ENCODE measurements around the gene ACSS1. TPM values are rescaled to one million over a fixed set of nuclear protein-coding genes. Genes with fewer than 3 reads are reported as not detected.
A peak's percentile ranks its signal among the peaks of the same experiment; 100 is the strongest.

ACSS1 gene
- total RNA-seq, 1 experiment from 2014 or later = 0.51 TPM

DNA sequence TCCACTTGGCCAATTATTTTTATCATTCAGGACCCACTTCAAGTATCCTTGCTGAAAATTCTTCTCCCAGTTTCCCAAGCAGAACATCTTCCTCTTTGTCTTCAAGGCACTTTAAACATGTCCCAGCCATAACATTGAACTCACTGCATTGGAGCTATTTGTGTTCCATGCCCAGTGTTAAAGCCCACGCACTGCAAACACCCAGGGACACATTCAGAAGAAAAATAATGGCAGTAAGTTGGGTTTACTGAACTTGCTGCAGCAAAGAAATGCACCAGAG lies 63.8 kb downstream of the ACSS1 start:
- peaks cover 10% of the 10 kb centered on the region for H3K36me3 Mint-ChIP-seq (ENCODE audit: insufficient read depth, unreplicated experiment)
- H3K27me3 Mint-ChIP-seq (ENCODE audit: insufficient read depth, unreplicated experiment) = peaks cover 11% of the 10 kb centered on the region
- DNase-seq (ENCODE audit: unreplicated experiment) = no peak
- H3K4me1 Mint-ChIP-seq (ENCODE audit: insufficient read depth, unreplicated experiment) = peaks cover 64% of the 10 kb centered on the region
- intact Hi-C loops (cut with micrococcal nuclease) = loop anchor here (1.0 to 2.0 kb wide), 2 partner anchors 253 to 405 kb away; no protein-coding TSS in a partner anchor
- no peak overlapping the region for H3K27ac Mint-ChIP-seq (ENCODE audit: low read depth, unreplicated experiment)
- H3K9me3 Mint-ChIP-seq (ENCODE audit: unreplicated experiment) = no peaks in the 10 kb centered on the region
- POLR2A ChIA-PET = interaction anchor here (0.7 to 7.5 kb wide), 23 partner anchors 10 to 490 kb away, joined by 3 to 152 read pairs (median 4); partner anchors contain the start of genes ENTPD6, GINS1 and PYGB
- no TSS peak for BruUV-seq (replicated peaks)
- CTCF ChIA-PET = interaction anchor here (0.6 to 8.7 kb wide), 69 partner anchors 10 to 1655 kb away, joined by 3 to 500 read pairs (median 5); partner anchors contain the start of genes ACSS1 and GINS1
- no peak for TF ChIP-seq CTCF (IDR thresholded peaks at IDR 0.05; ENCODE audit: unreplicated experiment)
- peak overlapping the region; percentile 97 for H3K4me3 Mint-ChIP-seq (ENCODE audit: unreplicated experiment)

- DNase-seq (ENCODE audit: unreplicated experiment) = peak; percentile 52
- intact Hi-C loops (cut with micrococcal nuclease) = loop anchor here (1.0 to 2.0 kb wide), 2 partner anchors 253 to 406 kb away; no protein-coding TSS in a partner anchor
- CTCF ChIA-PET = interaction anchor here (0.6 to 8.7 kb wide), 67 partner anchors 9 to 1654 kb away, joined by 3 to 500 read pairs (median 5); partner anchors contain the start of genes ACSS1 and GINS1
- no TSS peak for BruUV-seq (replicated peaks)
- H3K27me3 Mint-ChIP-seq (ENCODE audit: insufficient read depth, unreplicated experiment) = peaks cover 6% of the 10 kb centered on the region
- TF ChIP-seq CTCF (IDR thresholded peaks at IDR 0.05; ENCODE audit: unreplicated experiment) = peak; percentile 42
- peaks cover 10% of the 10 kb centered on the region for H3K36me3 Mint-ChIP-seq (ENCODE audit: insufficient read depth, unreplicated experiment)
- no peaks in the 10 kb centered on the region for H3K9me3 Mint-ChIP-seq (ENCODE audit: unreplicated experiment)
- POLR2A ChIA-PET = interaction anchor here (0.6 to 7.5 kb wide), 43 partner anchors 10 to 1356 kb away, joined by 3 to 152 read pairs (median 4); partner anchors contain the start of genes ENTPD6, GINS1 and PYGB
- peaks cover 61% of the 10 kb centered on the region for H3K4me1 Mint-ChIP-seq (ENCODE audit: insufficient read depth, unreplicated experiment)
- H3K4me3 Mint-ChIP-seq (ENCODE audit: unreplicated experiment) = peak overlapping the region; percentile 97
- peak overlapping the region; percentile 97 for H3K27ac Mint-ChIP-seq (ENCODE audit: low read depth, unreplicated experiment)
These were observed 64.4 kb downstream of the ACSS1 start for GRCh38 chr20:24993337-24994185.

DNA sequence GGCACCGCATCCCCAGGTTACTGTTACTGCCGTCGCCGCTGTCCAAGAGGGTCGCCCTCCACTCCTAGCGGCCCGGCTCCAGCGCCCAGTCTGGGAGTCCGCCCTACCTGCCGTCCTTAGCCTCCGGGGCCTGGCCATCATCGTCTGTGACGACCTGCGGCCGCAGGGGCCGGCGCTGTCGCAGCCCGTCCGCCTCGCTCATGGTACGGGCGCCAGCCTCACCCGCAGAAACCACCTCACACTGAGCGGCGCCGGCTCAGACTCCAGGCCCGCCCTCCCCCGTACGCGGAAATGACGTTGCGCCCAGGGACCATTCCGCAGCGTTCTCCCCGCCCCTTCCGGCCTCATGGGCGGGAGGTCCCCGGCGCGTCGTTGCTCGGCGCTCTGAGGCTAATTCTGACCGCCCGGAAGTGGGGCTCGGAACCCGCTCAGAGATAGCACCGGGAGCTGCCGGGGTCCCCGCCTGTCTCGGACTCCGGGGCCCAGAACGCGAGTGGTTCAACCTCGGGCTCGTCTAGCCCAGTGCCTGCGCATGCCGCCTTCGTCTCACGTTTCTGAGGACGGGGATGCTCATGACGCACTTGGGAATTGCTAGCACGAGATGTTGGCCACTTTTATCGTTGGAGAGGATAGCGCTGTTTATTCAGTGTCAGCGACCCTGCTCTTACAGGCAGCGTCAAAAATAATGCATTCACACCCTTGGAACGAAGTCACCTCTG lies 65.3 kb downstream of the ACSS1 start, which contains the start of gene APMAP:
Gene APMAP, minus strand, starts transcription at position 265 of the 719 bp plus-strand sequence. Its CDS starts 63 bp downstream, at position 202.
- ChIA-PET CTCF (interaction anchor here (0.6 to 8.7 kb wide), 27 partner anchors 8 to 514 kb away, joined by 3 to 500 read pairs (median 7); partner anchors contain the start of genes ACSS1 and GINS1), POLR2A (interaction anchor here (0.5 to 7.5 kb wide), 31 partner anchors 9 to 1356 kb away, joined by 3 to 152 read pairs (median 4); partner anchors contain the start of genes GINS1 and PYGB)
- Mint-ChIP-seq H3K4me1 (ENCODE audit: insufficient read depth, unreplicated experiment) (peaks cover 60% of the 10 kb centered on the region), H3K36me3 (ENCODE audit: insufficient read depth, unreplicated experiment) (peaks cover 10% of the 10 kb centered on the region), H3K27me3 (ENCODE audit: insufficient read depth, unreplicated experiment) (no peaks in the 10 kb centered on the region), H3K9me3 (ENCODE audit: unreplicated experiment) (no peaks in the 10 kb centered on the region), H3K27ac (ENCODE audit: low read depth, unreplicated experiment) (peak within 1 kb of the TSS; percentile 97), H3K4me3 (ENCODE audit: unreplicated experiment) (peak within 1 kb of the TSS; percentile 97)
- BruUV-seq (replicated peaks) = no TSS peak
- DNase-seq (ENCODE audit: unreplicated experiment) = peak; percentile 91
- intact Hi-C loops (cut with micrococcal nuclease) = no loop called here
- TF ChIP-seq CTCF (IDR thresholded peaks at IDR 0.05; ENCODE audit: unreplicated experiment) = no peak

Measured in MCF 10A (cell line).